HCT116 (cell line): ENCODE measurements around the gene GPR157. TPM values are rescaled to one million over a fixed set of nuclear protein-coding genes. Genes with fewer than 3 reads are reported as not detected.

Experiments used
- ATAC-seq: fragments of 200-7000 bp; cut with Tn5 transposase; 2 replicates; pipeline ENCODE4 v1.9.1; 2020; ENCODE audit warnings: mild to moderate bottlenecking, moderate library complexity
- BruUV-seq: library from RNA; stranded (reverse); fragments of 400-500 nt; replicated peaks from 2 replicates; lab custom pipeline; 2021; lab: Mats Ljungman, UMichigan
- CTCF ChIA-PET: fragments of 300-600 bp; sonication (Branson Sonifier 250); formaldehyde crosslinking; loops from one replicate; lab custom pipeline; 2021; ENCODE audit warnings: antibody characterized with exemption; lab: Charles Lee
- POLR2A ChIA-PET: fragments of 300-600, 350-600 bp; sonication (Branson Sonifier 250); formaldehyde crosslinking; loops from one replicate; lab custom pipeline; 2021; ENCODE audit warnings: antibody characterized with exemption; lab: Charles Lee
- RAD21 ChIA-PET, 2 experiments: fragments of 300-600 bp; sonication (Branson Sonifier 250); formaldehyde crosslinking; loops; one replicate each; lab custom pipeline; 2023; ENCODE audit warnings: low total read pairs in 2 of 2; ENCODE audit not compliant: uncharacterized antibody in 2 of 2, unreplicated experiment in 2 of 2, low non-redundant PET in 1 of 2; lab: Charles Lee
- DNase-seq: peaks from one replicate; pipeline ENCODE4 v3.0.0-alpha.2; 2010; ENCODE audit warnings: low read depth, low spot score
- H2AFZ ChIP-seq: fragments of 200-600 bp; shearing (Covaris generic), sonication (generic); 2 replicates; pipeline ENCODE4 v1.6.1; 2017; ENCODE audit warnings: low read depth, mixed run types, mixed read lengths, antibody characterized with exemption, low read length; ENCODE audit not compliant: poor library complexity, severe bottlenecking
- H3K27ac ChIP-seq: 2 replicates; pipeline ENCODE4 v1.5.1; 2012; ENCODE audit warnings: low read depth, low read length
- H3K27me3 ChIP-seq: fragments of 200-600 bp; sonication (generic); 2 replicates; pipeline ENCODE4 v1.6.1; 2016; ENCODE audit warnings: mixed run types, low read length, mixed read lengths; ENCODE audit not compliant: insufficient read depth
- H3K36me3 ChIP-seq, 2 experiments: fragments of 200-500 bp in 1 of 2; fragments of 200-600 bp in 1 of 2; sonication (Bioruptor generic) in 1 of 2; sonication (generic) in 1 of 2; 2 replicates each; pipeline versions ENCODE4 v1.5.1 to v1.6.1; 2014 to 2016; ENCODE audit warnings: low read length in 2 of 2, inconsistent platforms in 1 of 2, mixed read lengths in 1 of 2, mixed run types in 1 of 2; ENCODE audit not compliant: insufficient read depth in 2 of 2, control insufficient read depth in 1 of 2
- H3K4me1 ChIP-seq, 2 experiments: fragments of 200-600 bp in 1 of 2; sonication (generic) in 1 of 2; 2 replicates each; pipeline versions ENCODE4 v1.5.1 to v1.6.1; 2012 to 2017; ENCODE audit warnings: low read length in 2 of 2, inconsistent platforms in 1 of 2, mild to moderate bottlenecking in 1 of 2, mixed read lengths in 1 of 2, mixed run types in 1 of 2, moderate library complexity in 1 of 2; ENCODE audit not compliant: insufficient read depth in 2 of 2, control insufficient read depth in 1 of 2
- H3K4me2 ChIP-seq: fragments of 200-600 bp; sonication (generic); 2 replicates; pipeline ENCODE4 v1.6.1; 2017; ENCODE audit warnings: mixed run types, low read length, mixed read lengths
- H3K4me3 ChIP-seq, 2 experiments: fragments of 200-600 bp in 1 of 2; sonication (generic) in 1 of 2; replicated peaks in 1 of 2; 2 replicates each; pipeline ENCODE4 v1.5.1; 2011 to 2016; ENCODE audit warnings: low read length in 2 of 2, control low read depth in 1 of 2, low read depth in 1 of 2, mild to moderate bottlenecking in 1 of 2, mixed read lengths in 1 of 2, mixed run types in 1 of 2
- H3K79me2 ChIP-seq: fragments of 200-600 bp; sonication (generic); 2 replicates; pipeline ENCODE4 v1.6.1; 2017; ENCODE audit warnings: mild to moderate bottlenecking, mixed run types, low read length, moderate library complexity, mixed read lengths; ENCODE audit not compliant: insufficient read depth
- H3K9ac ChIP-seq: fragments of 200-600 bp; sonication (generic); 2 replicates; pipeline ENCODE4 v1.6.1; 2016; ENCODE audit warnings: low read length, mixed read lengths
- H3K9me2 ChIP-seq: fragments of 200-600 bp; sonication (generic), shearing (Covaris generic); 2 replicates; pipeline ENCODE4 v1.6.1; 2017; ENCODE audit warnings: mixed run types, mild to moderate bottlenecking, moderate library complexity; ENCODE audit not compliant: insufficient read depth
- H3K9me3 ChIP-seq, 2 experiments: fragments of 200-500 bp in 1 of 2; fragments of 200-600 bp in 1 of 2; sonication (Bioruptor generic) in 1 of 2; sonication (generic) in 1 of 2; 2 replicates each; pipeline ENCODE4 v1.6.1; 2014 to 2017; ENCODE audit warnings: low read length in 2 of 2, mixed read lengths in 2 of 2, inconsistent platforms in 1 of 2, low read depth in 1 of 2, mild to moderate bottlenecking in 1 of 2, mixed run types in 1 of 2, moderate library complexity in 1 of 2; ENCODE audit not compliant: control insufficient read depth in 1 of 2, insufficient read depth in 1 of 2
- H4K20me1 ChIP-seq: fragments of 200-600 bp; sonication (generic), shearing (Covaris generic); 2 replicates; pipeline ENCODE4 v1.6.1; 2017; ENCODE audit warnings: mixed run types, mild to moderate bottlenecking, moderate library complexity; ENCODE audit not compliant: insufficient read depth
- ATF3 ChIP-seq: IDR thresholded peaks from 2 replicates; pipeline ENCODE4 v1.6.1; 2012
- CBX3 ChIP-seq: IDR thresholded peaks from 2 replicates; pipeline ENCODE4 v1.6.1; 2012; ENCODE audit warnings: low read depth
- CEBPB ChIP-seq: IDR thresholded peaks from 2 replicates; pipeline ENCODE4 v1.6.1; 2012; ENCODE audit warnings: low read depth
- CTCF ChIP-seq, 3 experiments: fragments of 200-600 bp in 1 of 3; sonication (generic) in 1 of 3; IDR thresholded peaks in 2 of 3; conservative IDR thresholded peaks in 1 of 3; 2 replicates each; pipeline ENCODE4 v1.5.1; 2012 to 2017; ENCODE audit warnings: low read depth in 2 of 3, low read length in 2 of 3, antibody characterized with exemption in 1 of 3, borderline replicate concordance in 1 of 3, control low read depth in 1 of 3, mild to moderate bottlenecking in 1 of 3, mixed read lengths in 1 of 3, mixed run types in 1 of 3, moderate library complexity in 1 of 3; ENCODE audit not compliant: insufficient read depth in 1 of 3
- EGR1 ChIP-seq: IDR thresholded peaks from 2 replicates; pipeline ENCODE4 v1.6.1; 2012; ENCODE audit warnings: low read depth
- ELF1 ChIP-seq: IDR thresholded peaks from 2 replicates; pipeline ENCODE4 v1.6.1; 2012; ENCODE audit warnings: low read depth, borderline replicate concordance
- JUND ChIP-seq: IDR thresholded peaks from 2 replicates; pipeline ENCODE4 v1.6.1; 2012
- MAX ChIP-seq: IDR thresholded peaks from 2 replicates; pipeline ENCODE4 v1.6.1; 2012
- POLR2A ChIP-seq: IDR thresholded peaks from 2 replicates; pipeline ENCODE4 v1.7.0; 2011; ENCODE audit warnings: borderline replicate concordance; ENCODE audit not compliant: insufficient read depth, insufficient read length; ENCODE audit errors: extremely low read depth
- POLR2AphosphoS5 ChIP-seq: IDR thresholded peaks from 2 replicates; pipeline ENCODE4 v1.6.1; 2011; ENCODE audit warnings: mild to moderate bottlenecking, low read depth, low read length, moderate library complexity
- RAD21 ChIP-seq: IDR thresholded peaks from 2 replicates; pipeline ENCODE4 v1.6.1; 2012; ENCODE audit warnings: low read depth, mild to moderate bottlenecking
- REST ChIP-seq: IDR thresholded peaks from 2 replicates; pipeline ENCODE4 v1.6.1; 2012; ENCODE audit warnings: low read depth
- SIN3A ChIP-seq: IDR thresholded peaks from 2 replicates; pipeline ENCODE4 v1.6.1; 2012; ENCODE audit warnings: low read depth
- SRF ChIP-seq: IDR thresholded peaks from 2 replicates; pipeline ENCODE4 v1.6.1; 2012; ENCODE audit warnings: low read depth
- YY1 ChIP-seq: IDR thresholded peaks from 2 replicates; pipeline ENCODE4 v1.6.1; 2011; ENCODE audit warnings: low read length, low read depth, moderate library complexity, mild to moderate bottlenecking; ENCODE audit not compliant: insufficient replicate concordance; ENCODE audit errors: extremely low read depth
- ZFX ChIP-seq: fragments of 450-650 bp; IDR thresholded peaks from 2 replicates; pipeline ENCODE4 v1.6.1; 2017
- intact Hi-C: fragments of 100-400 bp; cut with micrococcal nuclease; formaldehyde crosslinking; loops from 2 replicates; pipeline ENCODE4 v1.10.0; 2022
- total RNA-seq: library from RNA; stranded (reverse); gene quantifications from one replicate; pipeline ENCODE4 v1.2.1, GENCODE V29; 2021; ENCODE audit not compliant: unreplicated experiment

The GPR157 gene
- total RNA-seq, 1 experiment from 2014 or later: 7.7 TPM

- Histone ChIP-seq H3K4me2 (no peak overlapping the region), H2AFZ (no peak overlapping the region), H3K4me3 (no peak overlapping the region), H3K36me3 (no peaks in the 10 kb centered on the region), H3K4me1 (no peaks in the 10 kb centered on the region), H3K9me2 (no peaks in the 10 kb centered on the region), H3K27me3 (no peaks in the 10 kb centered on the region), H3K79me2 (no peaks in the 10 kb centered on the region), H3K9me3 (no peaks in the 10 kb centered on the region), H3K27ac (no peak overlapping the region)
- no TSS peak for BruUV-seq
- ChIA-PET RAD21 (no interaction called here), POLR2A (no interaction called here)
- DNase-seq (no peak), ATAC-seq (no peak)
- TF ChIP-seq POLR2AphosphoS5: no peak
- TF ChIP-seq YY1: no peak
- no peak for TF ChIP-seq CTCF (IDR thresholded peaks at IDR 0.05 in 2 of 3, conservative IDR thresholded peaks at IDR 0.05 in 1 of 3; ENCODE audit: borderline replicate concordance in 1 of 3, insufficient read depth in 1 of 3, low read depth in 2 of 3, low read length in 2 of 3)
- TF ChIP-seq JUND: no peak
- no peak for TF ChIP-seq ELF1
- TF ChIP-seq CBX3: no peak
- TF ChIP-seq ATF3: no peak
- no peak for TF ChIP-seq CEBPB
- TF ChIP-seq POLR2A: no peak
- no peak for TF ChIP-seq EGR1
- no peak for TF ChIP-seq RAD21
- no peak for TF ChIP-seq REST
- no peak for TF ChIP-seq SIN3A
- TF ChIP-seq SRF: no peak
- TF ChIP-seq MAX: no peak
- TF ChIP-seq ZFX: no peak
- TF ChIP-seq, all 23 proteins: peak for 0
- intact Hi-C loops: no loop called here
- CTCF ChIA-PET: no interaction called here
- Histone ChIP-seq H3K9ac (no peak overlapping the region), H4K20me1 (no peaks in the 10 kb centered on the region)
Measured at GRCh38 chr1:9070486-9070885, 58.4 kb downstream of the GPR157 start.
